CD4-positive, alpha-beta T cell treated with Interleukin-10 for 1 hour (primary cell): Measurements from ENCODE around the gene NACA.

Experiments
- DNase-seq: peaks from one replicate; pipeline ENCODE4 v3.0.0-alpha.2; 2020

NACA gene

DNA sequence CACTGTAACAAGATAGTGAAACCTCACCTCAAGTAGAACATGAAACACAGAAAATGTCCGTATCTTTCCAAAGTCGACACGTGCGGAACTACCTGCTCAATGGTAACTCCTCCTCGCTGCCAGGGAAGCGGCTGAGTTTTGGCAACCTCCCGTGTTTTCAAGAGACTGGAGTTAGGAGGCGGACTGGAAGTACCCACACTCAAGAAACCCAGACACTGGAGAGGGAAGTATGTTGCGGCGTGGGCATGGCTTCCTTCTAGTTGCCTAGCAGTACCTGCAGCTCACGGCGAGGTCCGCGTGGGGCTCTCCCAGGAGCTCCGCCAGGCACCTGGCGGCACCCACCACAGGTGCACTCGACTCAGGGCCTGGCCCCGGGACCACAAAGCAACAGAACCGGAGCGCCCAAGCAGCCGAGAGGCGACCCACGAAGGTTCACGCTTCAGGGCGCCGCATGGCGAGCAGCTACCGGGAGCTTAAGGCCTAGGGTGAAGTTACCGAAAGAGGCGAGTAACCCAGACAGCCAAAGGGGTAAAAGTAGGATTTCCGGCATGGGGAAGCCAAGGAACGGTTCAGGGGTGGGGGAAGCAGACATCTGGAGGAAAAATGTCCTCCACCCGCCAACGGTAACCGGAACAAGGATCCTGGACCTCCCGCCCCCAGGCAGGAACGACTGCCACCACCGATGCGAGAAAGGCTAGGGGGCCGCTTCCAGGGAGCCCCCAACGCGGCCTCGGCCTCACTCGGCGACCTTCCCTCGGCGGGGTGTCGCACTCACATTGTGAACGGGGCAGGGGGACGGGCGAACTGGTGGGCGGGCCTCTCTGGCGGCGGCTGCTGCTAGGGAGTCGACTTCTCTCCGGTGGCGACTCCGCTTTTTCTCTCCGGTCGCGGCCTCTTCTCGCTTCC lies 37.6 kb downstream of the NACA start:
- DNase-seq = peak; percentile 71

- peak; percentile 29 for DNase-seq
These were observed 40.2 kb downstream of the NACA start for GRCh38 chr12:56684745-56685359.

- DNase-seq = no peak
These were observed 42.8 kb downstream of the NACA start for GRCh38 chr12:56682323-56682722.

DNA sequence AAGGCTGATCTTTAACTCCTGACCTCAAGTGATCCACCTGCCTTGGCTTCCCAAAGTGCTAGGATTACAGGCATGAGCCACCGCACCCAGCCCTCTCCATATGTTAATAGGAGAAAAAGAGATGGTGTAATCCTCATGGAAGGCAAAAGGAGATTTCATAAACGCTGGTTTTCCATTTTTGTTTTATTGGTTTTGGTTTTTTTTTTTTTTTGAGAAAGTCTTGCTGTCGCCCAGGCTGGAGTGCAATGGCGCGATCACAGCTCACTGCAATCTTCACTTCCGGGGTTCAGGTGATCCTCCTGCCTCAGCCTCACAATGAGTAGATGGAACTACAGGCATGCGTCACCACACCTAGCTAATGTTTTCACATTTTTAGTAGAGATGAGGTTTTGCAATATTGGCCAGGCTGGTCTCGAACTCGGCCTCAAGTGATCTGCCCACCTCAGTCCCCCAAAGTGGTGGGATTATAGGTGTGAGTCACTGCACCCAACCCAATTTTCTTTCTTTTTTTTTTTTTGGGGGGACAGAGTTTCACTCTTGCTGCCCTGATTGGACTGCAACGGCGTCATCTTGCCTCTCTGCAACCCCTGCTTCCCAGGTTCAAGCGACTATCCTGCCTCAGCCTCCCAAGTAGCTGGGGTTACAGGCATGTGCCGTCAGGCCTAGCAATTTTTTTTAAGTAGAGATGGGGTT lies 45.1 kb downstream of the NACA start:
- DNase-seq = no peak

- no peak for DNase-seq
These were observed 46.2 kb downstream of the NACA start for GRCh38 chr12:56678852-56679251.

DNA sequence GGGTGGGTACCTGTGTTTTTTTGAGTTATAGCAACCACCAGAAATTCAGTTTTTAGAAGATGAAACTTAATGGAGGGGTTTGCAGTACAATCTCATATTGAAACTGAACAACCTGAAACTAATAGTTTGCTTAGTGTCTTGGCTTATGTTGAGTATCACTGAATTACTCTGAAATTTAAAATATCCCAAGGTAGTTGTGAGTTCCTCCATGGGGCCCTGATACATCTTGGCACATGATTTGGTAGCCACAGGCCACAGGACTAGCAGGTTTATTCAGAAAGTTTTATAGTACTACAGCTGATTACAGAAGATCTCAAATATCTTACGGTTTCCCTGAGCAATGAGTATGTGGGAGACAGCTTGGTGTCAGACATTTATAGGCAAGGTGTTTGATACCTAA lies 47.4 kb downstream of the NACA start:
- DNase-seq = no peak

DNA sequence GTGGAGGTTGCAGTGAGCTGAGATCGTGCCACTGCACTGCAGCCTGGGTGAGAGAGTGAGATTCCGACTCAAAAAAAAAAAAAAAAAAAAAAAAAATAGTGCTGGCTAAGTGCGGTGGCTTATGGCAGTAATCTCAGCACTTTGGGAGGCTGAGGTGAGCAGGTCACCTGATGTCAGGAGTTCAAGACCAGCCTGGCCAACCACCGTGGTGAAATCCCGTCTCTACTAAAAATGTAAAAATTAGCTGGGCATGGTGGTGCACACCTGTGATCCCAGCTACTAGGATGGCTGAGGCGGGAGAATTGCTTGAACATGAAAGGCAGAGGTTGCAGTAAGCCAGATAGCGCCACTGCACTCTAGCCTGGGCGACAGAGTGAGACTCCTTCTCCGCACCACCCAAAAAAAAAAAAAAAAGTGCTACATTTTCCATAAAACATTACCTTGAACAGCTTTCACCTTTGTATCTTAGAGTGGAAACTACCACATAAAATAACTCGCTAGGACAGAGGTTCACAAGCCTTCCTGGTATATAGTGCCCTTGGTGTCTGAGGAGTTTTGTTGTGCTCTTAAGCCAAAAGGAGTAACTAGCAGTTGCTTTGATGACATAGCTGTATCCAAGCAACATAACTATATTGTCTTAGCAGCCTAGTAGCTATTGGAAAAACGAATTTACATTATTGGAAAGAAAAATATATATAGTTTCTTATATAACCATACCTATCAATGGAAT lies 48.1 kb downstream of the NACA start:
- DNase-seq = no peak

DNA sequence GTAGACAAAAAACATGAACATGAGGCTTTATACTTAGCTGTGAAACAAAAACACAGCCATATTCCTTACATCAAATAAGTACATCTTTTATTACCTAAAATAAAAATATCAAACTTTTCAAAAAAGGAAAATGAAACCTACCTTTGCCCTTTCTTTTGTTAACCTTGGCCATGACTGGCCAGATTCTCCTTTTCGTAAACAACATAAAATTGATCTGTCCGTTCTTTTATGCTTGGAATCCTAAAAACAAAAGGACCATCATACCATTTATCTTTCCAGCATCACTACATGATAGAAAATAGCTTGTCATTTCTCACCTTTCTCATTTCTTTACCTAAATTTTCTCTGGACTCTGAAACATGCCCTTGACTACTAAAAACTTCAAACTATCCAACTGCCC lies 53.5 kb downstream of the NACA start:
- no peak for DNase-seq

GRCh38 chr12:56670836-56671235 lies 54.3 kb downstream of the NACA start:
- DNase-seq = no peak

DNA sequence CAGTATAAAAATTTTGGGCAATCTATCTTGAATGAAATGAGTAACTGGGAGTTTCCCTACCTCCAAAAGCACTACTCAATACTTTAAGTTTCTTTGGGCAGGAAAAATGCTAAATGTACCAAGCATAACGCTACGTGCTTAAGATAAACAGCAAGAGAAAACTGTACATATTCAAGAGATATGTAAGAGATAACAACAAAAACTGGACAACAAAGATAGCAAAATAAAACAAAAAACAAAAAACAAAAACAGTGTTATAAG lies 57.0 kb downstream of the NACA start:
- no peak for DNase-seq
